Activated naive CD4-positive, alpha-beta T cell treated with anti-CD3 and anti-CD28 coated beads, Interleukin-2, amount 50 U/mL, for 24 hours (primary cell): ENCODE measurements around the gene RECK.
A peak's percentile ranks its signal among the peaks of the same experiment; 100 is the strongest.
"Not testable (repeated sequence)": the region's sequence is repeated elsewhere in the genome, so short reads cannot be mapped to it uniquely, and the experiment has no call there.

ENCODE experiments used
- H3K27ac Mint-ChIP-seq: one replicate; pipeline ENCODE4 v1.8.0; 2021; ENCODE audit warnings: mild to moderate bottlenecking, mixed read lengths
- H3K27me3 Mint-ChIP-seq: one replicate; pipeline ENCODE4 v1.8.0; 2021; ENCODE audit warnings: mixed read lengths
- H3K36me3 Mint-ChIP-seq: one replicate; pipeline ENCODE4 v1.8.0; 2021; ENCODE audit warnings: mixed read lengths
- H3K4me1 Mint-ChIP-seq: one replicate; pipeline ENCODE4 v1.8.0; 2021; ENCODE audit warnings: mixed read lengths
- H3K4me3 Mint-ChIP-seq: one replicate; pipeline ENCODE4 v1.8.0; 2021; ENCODE audit warnings: mild to moderate bottlenecking, mixed read lengths
- H3K9me3 Mint-ChIP-seq: one replicate; pipeline ENCODE4 v1.8.0; 2021; ENCODE audit warnings: mixed read lengths

Gene RECK

DNA sequence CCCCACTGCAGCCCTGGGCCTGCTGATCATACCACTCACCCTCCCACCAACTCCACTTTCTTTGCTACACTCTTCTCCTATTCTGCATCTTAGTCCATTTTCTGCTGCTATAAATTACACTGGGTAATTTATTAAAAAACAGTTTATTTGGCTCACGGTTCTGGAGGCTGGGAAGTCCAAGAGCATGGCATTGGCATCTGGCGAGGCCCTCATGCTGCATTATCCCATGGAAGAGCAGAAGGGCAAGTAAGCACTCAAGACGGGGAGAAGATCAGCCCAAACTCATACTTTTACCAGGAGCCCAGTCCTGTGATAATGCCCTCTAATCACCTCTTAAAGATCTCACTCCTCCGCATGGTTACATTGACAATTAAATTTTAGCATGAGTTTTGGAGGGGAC is 109.3 kb downstream of the RECK start:
- Mint-ChIP-seq H3K36me3 (peaks cover 13% of the 10 kb centered on the region), H3K9me3 (peaks cover 5% of the 10 kb centered on the region), H3K27ac (peak overlapping the region; percentile 27), H3K27me3 (no peaks in the 10 kb centered on the region), H3K4me3 (no peak overlapping the region), H3K4me1 (peaks cover 90% of the 10 kb centered on the region)

DNA sequence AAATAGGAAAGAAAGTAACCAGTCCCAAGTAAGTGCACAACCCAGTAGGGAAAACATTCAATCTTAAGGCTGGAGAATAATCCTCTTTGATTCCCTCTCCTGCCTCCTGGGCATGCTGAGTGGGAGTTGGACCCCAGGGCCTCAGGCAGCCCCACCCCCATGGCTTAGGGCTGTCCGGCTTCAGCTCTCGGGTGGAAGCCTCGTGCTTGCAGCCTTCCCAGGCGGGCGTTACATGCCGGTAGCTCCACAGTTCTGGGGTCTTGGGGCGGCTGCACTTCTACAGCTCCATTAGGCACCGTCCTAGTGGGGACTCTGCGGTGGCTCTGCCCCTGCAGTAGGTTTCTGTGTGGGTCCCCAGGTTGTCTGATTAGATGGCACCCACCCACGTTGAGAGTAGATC is 109.9 kb downstream of the RECK start:
- H3K4me1 Mint-ChIP-seq: peaks cover 90% of the 10 kb centered on the region
- no peak overlapping the region for H3K4me3 Mint-ChIP-seq
- H3K36me3 Mint-ChIP-seq: peaks cover 13% of the 10 kb centered on the region
- H3K27me3 Mint-ChIP-seq: no peaks in the 10 kb centered on the region
- H3K27ac Mint-ChIP-seq: no peak overlapping the region
- H3K9me3 Mint-ChIP-seq: peaks cover 5% of the 10 kb centered on the region

DNA sequence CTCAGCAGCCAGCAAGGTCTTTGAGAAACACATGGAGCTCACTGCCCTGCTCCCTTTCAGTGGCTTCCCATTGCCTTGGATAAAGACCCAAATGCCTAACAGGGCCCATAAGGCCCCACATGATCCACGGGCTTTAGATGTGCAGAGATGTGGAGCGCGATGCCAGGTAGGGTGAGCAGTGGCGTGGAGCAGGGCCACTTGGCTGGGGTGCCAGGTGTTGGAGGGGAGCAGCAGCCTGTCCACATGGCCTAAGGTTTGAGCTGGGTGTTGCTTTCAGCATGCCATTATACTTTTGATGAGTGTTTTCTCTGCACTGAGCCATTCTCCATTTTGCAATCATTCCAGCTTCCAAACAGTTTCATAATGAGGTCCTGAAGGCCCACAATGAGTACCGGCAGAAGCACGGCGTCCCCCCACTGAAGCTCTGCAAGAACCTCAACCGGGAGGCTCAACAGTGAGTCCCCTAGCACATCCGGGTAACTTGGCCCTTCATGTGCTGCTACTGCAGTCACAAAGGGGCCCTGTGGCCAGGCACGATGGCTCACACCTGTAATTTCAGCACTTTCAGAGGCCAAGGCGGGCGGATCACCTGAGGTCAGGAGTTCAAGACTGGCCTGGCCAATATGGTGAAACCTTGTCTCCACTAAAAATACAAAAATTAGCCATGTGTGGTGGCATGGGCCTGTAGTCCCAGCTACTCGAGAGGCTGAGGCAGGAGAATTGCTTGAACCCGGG is 110.9 kb downstream of the RECK start:
- Mint-ChIP-seq H3K9me3 (peaks cover 5% of the 10 kb centered on the region), H3K27ac (peak overlapping the region; percentile 83), H3K36me3 (peaks cover 15% of the 10 kb centered on the region), H3K27me3 (no peaks in the 10 kb centered on the region), H3K4me3 (peak overlapping the region; percentile 54), H3K4me1 (peaks cover 89% of the 10 kb centered on the region)

DNA sequence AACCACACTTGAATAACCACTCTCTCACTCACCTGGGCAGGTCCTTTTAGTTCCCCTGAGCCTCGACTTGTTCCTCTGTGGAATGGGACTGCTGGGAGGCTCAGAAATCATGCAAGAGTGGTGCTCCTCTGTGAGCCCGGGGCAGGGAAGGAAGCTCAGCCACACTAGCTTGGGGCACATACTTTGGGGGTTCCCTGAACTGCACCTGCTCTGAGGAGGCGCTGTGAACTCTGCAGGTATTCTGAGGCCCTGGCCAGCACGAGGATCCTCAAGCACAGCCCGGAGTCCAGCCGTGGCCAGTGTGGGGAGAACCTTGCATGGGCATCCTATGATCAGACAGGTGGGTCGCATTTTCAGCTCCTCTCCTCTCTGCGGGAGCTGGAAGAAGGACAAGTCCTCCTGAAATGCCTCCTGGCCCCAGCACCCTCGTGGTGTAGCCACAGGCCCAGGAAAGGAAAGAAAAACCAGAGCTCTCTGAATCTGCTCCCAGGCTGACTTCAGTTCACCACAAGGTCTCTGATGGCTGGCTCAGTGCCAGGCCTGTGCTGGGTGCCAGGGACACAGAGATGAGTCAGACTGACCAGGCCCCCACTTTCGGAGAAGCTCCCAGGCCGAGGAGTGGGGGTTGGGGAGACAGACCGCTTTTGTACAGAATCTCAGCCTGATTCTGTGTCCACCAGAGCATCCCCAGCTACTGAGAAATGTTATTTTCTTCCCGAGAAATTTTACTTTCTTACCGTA is 111.8 kb downstream of the RECK start:
- peaks cover 15% of the 10 kb centered on the region for H3K36me3 Mint-ChIP-seq

DNA sequence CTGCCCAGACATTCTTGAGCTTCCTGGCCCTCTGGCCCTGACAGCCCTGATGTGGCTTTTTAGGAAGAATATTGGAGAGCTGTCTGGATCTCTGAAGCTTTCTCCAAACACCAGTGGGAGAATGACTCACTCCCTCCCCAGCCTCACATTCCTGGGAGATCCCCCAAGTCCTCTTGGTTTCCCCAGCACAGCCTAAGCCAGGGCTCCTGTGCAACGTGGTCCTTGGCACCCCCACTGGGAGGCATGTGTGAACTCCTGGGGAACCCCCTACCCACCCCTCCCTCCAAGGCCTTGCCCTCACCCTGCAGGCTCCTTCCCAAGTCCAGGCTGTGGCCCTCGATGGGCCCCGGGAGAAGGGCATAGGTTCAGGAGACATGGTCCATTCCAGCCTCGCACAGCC is 112.5 kb downstream of the RECK start:
- Mint-ChIP-seq H3K4me3 (no peak overlapping the region), H3K9me3 (peaks cover 5% of the 10 kb centered on the region), H3K27ac (no peak overlapping the region), H3K4me1 (peaks cover 85% of the 10 kb centered on the region), H3K36me3 (peaks cover 15% of the 10 kb centered on the region), H3K27me3 (no peaks in the 10 kb centered on the region)

More for the DNA sequence above, 111.8 kb downstream of the RECK start:
- H3K9me3 Mint-ChIP-seq: peaks cover 5% of the 10 kb centered on the region
- H3K27me3 Mint-ChIP-seq: no peaks in the 10 kb centered on the region
- peaks cover 85% of the 10 kb centered on the region for H3K4me1 Mint-ChIP-seq
- no peak overlapping the region for H3K4me3 Mint-ChIP-seq
- H3K27ac Mint-ChIP-seq: no peak overlapping the region

DNA sequence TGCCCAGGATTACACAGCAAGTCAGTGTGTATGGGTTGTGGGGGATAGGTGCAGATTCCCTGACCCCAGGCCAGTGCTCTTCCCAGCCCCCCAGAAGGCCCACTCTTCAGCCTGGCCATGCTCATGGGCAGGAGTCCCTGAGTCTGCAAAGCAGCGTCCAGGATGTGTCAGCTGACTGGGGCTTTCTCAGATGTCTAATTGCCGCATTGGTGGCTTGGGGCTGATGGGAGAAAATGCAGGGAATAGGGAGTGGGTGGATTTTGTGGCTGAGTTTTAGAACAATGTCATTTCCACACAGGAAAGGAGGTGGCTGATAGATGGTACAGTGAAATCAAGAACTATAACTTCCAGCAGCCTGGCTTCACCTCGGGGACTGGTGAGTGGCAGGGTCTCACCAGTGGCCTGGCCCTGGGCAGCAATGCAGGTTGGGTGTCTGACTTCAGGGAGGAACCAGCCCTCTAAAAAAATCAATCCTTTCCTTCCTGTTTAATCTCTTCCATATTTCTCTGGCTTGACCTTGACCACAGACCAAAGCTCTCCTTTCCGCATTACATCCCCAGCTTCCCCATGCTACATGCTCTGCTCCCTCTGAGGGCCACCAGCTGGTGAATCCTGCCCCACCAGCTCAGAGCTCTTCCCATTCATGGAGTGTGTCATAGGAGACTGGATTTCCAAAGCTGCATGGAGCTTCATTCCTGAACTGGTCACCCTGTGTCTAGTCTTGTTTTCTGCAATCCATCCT is 114.0 kb downstream of the RECK start:
- H3K27me3 Mint-ChIP-seq: no peaks in the 10 kb centered on the region
- peak overlapping the region; percentile 9 for H3K4me3 Mint-ChIP-seq
- H3K9me3 Mint-ChIP-seq: peaks cover 5% of the 10 kb centered on the region
- peaks cover 76% of the 10 kb centered on the region for H3K4me1 Mint-ChIP-seq
- peaks cover 12% of the 10 kb centered on the region for H3K36me3 Mint-ChIP-seq
- H3K27ac Mint-ChIP-seq: peak overlapping the region; percentile 41

DNA sequence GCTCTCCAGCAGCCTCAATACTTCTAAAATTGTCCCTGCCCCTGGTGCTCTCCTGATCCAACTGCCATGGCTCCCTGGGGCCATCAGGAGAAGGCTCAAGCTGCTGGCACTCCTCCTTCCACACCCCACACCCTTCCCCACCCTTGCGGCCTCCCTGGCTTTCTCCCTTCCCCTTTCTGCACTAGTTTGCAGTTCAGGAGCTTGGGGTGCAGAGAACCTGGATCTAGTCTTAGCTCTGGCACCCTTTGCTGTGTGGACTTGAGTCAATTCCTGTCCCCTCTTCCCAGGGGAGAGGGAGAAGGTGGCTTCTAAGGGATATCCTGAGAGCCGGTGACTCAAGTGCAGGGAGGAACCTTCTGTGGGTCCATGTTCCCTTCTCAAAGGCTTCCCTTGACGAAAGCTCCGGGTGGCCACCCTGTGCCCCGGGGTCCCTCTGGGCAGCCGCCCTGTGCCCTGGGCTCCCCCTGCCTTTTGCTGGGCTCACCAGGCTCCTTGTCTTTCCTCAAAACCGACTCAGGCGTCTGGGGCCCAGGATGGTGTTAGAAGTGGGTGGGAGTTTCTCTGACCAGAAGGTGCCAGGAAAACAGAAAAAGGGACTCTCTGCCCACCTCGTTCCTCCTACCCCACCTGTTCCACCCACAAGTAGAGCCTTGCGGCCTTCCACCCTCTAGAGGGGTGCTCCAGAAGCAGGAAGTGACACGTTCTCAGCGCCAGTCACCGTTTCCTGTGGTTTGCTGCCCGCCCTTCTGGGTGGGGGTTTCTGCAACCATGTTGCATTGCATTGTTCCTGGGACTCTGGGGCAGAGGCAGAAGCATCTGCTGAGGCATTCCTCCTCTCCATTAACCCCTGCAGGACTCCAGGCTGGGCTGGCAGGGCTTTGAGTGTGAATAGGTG is 114.8 kb downstream of the RECK start:
- Mint-ChIP-seq H3K27ac (peak overlapping the region; percentile 93), H3K27me3 (no peaks in the 10 kb centered on the region), H3K4me1 (peaks cover 69% of the 10 kb centered on the region), H3K4me3 (peak overlapping the region; percentile 81), H3K36me3 (peaks cover 8% of the 10 kb centered on the region), H3K9me3 (no peaks in the 10 kb centered on the region)

DNA sequence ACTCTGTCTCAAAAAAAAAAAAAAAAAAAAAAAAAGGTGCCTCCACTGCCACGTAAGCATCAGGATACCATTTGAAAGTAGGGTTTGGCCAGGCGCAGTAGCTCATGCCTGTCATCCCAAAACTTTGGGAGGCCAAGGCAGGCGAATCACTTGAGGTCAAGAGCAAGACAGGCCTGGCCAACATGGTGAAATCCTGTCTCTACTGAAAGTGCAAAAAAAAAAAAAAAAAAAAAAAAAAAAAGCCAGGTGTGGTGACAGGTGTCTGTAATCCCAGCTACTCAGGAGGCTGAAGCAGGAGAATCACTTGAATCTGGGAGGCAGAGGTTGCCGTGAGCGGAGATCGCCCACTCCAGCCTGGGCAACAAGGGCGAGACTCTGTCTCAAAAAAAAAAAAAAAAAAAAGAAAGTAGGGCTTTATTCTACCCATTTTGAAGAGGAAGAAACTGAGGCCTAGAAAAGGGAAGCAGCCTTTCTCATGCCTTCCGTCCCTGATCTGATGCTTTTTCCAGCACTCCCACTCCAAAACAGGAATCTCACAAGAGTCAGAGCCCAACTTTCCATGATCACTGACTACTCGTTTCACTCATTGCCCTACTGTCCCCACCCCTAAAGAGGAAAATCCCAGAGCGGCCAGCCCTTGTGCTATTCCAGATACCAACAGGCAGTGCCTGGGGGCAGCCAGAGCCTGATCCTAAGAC is 116.2 kb downstream of the RECK start:
- Mint-ChIP-seq H3K9me3 (no peaks in the 10 kb centered on the region), H3K4me1 (peaks cover 57% of the 10 kb centered on the region), H3K36me3 (peaks cover 5% of the 10 kb centered on the region), H3K27ac (peak overlapping the region; percentile 81), H3K27me3 (no peaks in the 10 kb centered on the region), H3K4me3 (no peak overlapping the region)

DNA sequence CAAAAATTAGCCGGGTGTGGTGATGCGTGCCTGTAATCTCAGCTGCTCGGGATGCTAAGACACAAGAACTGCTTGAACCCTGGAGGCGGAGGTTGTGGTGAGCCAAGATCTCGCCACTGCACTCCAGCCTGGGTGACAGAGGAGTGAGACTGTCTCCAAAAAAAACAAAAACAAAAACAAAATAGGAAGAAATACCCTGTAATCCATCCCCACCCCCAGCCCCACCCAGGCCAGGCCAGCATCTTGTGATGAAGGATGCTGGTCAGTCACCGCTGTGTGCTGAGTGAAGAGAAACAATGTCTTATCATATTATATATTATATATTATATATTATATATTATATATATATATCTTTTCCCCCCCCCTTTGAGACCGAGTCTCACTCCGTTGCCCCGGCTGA is 117.0 kb downstream of the RECK start:
- H3K27ac Mint-ChIP-seq: no peak overlapping the region
- H3K36me3 Mint-ChIP-seq: peaks cover 5% of the 10 kb centered on the region
- no peaks in the 10 kb centered on the region for H3K9me3 Mint-ChIP-seq
- no peak overlapping the region for H3K4me3 Mint-ChIP-seq
- H3K27me3 Mint-ChIP-seq: no peaks in the 10 kb centered on the region
- peaks cover 55% of the 10 kb centered on the region for H3K4me1 Mint-ChIP-seq

DNA sequence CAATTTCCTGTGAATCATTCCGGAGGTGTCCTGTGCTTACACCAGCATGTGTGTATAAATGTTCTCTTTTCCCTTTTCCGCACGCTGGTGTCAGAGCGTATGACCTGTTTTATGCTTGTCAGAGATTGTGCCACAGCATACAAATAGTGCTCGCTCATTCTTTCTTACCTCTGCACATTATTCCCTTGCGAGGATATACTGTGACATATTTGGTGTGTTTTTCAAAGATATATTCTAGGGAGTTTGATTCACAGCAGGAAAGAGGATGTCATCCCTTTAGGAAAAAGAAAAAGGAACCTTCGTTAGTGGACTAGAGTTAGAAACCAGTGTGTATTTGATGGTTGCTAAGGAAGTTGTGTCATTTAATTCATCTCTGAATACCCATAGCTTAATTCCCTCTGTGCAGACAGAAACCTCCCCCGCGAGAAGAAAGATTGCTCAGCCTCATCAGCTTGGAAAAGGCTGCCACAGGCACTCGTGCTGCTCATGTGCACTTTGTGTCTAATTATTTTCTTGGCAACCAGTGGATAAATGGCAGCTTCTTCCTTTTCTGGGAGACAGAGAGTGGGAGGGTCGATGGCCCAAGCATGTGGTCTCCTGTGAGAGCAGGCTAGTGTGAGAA is 117.7 kb downstream of the RECK start:
- H3K27ac Mint-ChIP-seq: peak overlapping the region; percentile 31
- H3K4me1 Mint-ChIP-seq: peaks cover 51% of the 10 kb centered on the region
- peak overlapping the region; percentile 9 for H3K4me3 Mint-ChIP-seq
- peaks cover 5% of the 10 kb centered on the region for H3K36me3 Mint-ChIP-seq
- H3K27me3 Mint-ChIP-seq: no peaks in the 10 kb centered on the region
- no peaks in the 10 kb centered on the region for H3K9me3 Mint-ChIP-seq

DNA sequence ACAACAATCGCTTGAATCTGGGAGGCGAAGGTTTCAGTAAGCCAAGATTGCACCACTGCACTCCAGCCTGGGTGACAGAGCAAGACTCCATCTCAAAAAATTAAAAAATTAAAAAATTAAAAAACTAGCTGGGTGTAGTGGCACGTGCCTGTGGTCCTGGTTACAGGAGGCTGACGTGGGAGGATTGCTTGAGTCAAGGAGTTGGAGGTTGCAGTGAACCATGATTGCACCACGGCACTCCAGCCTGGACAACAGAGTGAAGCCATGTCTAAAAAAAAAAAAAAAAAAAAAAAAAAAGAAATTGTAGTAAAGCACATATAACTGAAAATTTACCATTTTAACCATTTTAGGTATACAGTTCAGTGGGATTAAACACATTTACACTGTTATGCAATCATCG is 119.4 kb downstream of the RECK start:
- H3K27me3 Mint-ChIP-seq: no peaks in the 10 kb centered on the region
- peaks cover 5% of the 10 kb centered on the region for H3K36me3 Mint-ChIP-seq
- H3K4me1 Mint-ChIP-seq: peaks cover 39% of the 10 kb centered on the region
- no peak overlapping the region for H3K27ac Mint-ChIP-seq
- H3K9me3 Mint-ChIP-seq: no peaks in the 10 kb centered on the region
- no peak overlapping the region for H3K4me3 Mint-ChIP-seq

DNA sequence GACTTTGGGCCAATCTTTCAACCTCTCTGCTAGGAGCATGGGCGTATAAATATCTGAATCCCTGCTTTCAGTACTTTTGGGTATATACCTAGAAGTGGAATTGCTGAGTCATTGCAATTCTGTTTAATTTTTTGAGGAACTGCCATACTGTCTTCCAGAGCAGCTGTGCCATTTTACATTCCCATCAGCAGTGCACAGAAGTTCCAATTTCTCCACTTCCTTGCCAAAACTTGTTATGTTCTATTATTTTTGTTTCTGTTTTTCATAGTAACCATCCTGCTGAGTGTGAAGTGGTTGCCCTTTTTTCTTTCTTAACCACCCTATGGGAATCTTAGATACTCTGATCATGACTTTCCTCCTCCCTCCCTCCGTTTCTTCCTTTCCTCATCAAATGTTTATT is 121.4 kb downstream of the RECK start:
- no peak overlapping the region for H3K27ac Mint-ChIP-seq
- no peaks in the 10 kb centered on the region for H3K27me3 Mint-ChIP-seq
- no peaks in the 10 kb centered on the region for H3K9me3 Mint-ChIP-seq
- H3K4me1 Mint-ChIP-seq: peaks cover 24% of the 10 kb centered on the region
- H3K36me3 Mint-ChIP-seq: peaks cover 3% of the 10 kb centered on the region
- no peak overlapping the region for H3K4me3 Mint-ChIP-seq

DNA sequence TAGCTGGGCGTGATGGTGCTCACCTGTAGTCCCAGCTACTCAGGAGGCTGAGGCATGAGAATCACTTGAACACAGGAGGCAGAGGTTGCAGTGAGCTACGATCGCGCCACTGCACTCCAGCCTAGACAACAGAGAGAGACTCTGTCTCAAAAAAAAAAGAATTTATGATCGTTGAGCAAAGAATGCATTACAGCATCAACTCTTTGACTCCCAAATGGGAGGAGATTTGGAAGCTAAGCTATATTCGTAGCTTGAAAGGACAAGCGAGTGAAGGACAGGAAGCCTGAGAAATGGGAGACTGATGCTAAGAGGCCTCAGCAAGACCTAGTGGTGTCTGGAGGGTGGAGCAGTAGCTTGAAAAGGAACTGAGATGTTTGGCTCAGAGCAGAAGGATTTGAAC is 122.2 kb downstream of the RECK start:
- Mint-ChIP-seq H3K27ac (no peak overlapping the region), H3K4me1 (peaks cover 16% of the 10 kb centered on the region), H3K27me3 (no peaks in the 10 kb centered on the region), H3K9me3 (no peaks in the 10 kb centered on the region), H3K4me3 (no peak overlapping the region), H3K36me3 (peaks cover 3% of the 10 kb centered on the region)

DNA sequence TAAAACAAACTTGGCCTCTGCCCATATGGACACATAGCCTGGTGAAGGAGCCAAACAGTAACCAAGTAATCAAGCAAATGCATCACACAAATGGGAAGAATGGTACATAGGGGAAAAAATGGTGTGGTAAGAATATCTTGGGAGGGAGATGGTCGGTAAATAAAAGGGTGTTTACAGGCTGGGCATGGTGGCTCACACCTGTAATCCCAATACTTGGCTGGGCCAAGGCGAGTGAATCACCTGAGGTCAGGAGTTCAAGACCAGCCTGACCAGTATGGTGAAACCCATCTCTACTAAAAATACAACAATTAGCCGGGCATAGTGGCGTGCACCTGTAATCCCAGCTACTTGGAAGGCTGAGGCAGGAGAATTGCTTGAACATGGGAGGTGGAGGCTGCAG is 122.8 kb downstream of the RECK start:
- not testable (repeated sequence) for H3K9me3 Mint-ChIP-seq, H3K27me3 Mint-ChIP-seq, H3K36me3 Mint-ChIP-seq, H3K27ac Mint-ChIP-seq, H3K4me3 Mint-ChIP-seq
- peaks cover 10% of the 10 kb centered on the region for H3K4me1 Mint-ChIP-seq
